ENCODE data around the gene TRAF5.

DNA sequence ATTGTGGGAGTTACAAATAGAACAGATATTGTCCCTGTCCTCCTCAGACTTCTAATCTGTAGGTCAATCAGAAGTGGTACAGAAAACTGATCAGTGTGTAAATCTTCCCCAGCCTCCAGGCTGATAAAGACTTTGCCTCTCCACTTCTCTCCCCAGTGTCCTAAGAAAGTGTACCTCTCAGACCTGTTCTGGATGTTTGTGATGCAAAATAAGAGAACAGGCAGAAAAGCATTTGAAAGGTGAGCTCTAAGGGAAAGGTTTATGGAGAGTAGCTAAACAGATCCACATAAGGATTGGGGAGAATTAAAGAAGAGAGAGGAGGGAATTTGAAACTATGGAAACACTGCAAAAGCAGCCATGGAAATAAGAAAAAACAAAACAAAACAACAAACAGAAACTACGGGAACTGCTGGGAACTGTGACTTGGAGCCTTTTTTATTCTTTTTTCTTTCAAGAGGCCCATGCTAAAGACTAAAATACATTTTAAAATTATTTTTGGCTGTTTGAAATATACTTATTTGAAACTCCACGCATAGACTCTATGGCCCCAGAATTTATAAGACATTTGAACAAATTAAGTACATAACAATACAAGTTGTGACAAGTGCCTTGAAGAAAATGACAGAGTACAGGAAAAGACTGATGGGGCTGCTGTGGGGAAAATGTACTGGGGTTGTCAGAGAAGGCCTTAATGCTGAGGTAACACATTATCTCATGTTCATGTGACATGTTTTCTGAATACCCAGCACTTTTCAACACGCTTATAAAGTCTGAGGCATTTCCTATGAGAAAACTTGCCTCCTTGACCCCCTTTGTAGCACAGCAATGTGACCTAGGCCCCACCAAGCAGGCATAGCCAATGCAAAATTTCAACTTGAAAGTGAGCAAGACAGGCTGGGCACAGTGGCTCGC is 51.2 kb downstream of the TRAF5 start:
- TF ChIP-seq POLR2A (IDR thresholded peaks at IDR 0.05; ENCODE audit: low read length) (no peak), JUNB (IDR thresholded peaks at IDR 0.05) (no peak), RNF2 (IDR thresholded peaks at IDR 0.05; ENCODE audit: borderline replicate concordance, low read depth) (no peak), RAD21 (conservative IDR thresholded peaks at IDR 0.05 in 1 of 2, IDR thresholded peaks at IDR 0.05 in 1 of 2) (no peak), MAFK (IDR thresholded peaks at IDR 0.05; ENCODE audit: partially characterized antibody) (peak; percentile 7)
- TF ChIP-seq, protein P1, sequence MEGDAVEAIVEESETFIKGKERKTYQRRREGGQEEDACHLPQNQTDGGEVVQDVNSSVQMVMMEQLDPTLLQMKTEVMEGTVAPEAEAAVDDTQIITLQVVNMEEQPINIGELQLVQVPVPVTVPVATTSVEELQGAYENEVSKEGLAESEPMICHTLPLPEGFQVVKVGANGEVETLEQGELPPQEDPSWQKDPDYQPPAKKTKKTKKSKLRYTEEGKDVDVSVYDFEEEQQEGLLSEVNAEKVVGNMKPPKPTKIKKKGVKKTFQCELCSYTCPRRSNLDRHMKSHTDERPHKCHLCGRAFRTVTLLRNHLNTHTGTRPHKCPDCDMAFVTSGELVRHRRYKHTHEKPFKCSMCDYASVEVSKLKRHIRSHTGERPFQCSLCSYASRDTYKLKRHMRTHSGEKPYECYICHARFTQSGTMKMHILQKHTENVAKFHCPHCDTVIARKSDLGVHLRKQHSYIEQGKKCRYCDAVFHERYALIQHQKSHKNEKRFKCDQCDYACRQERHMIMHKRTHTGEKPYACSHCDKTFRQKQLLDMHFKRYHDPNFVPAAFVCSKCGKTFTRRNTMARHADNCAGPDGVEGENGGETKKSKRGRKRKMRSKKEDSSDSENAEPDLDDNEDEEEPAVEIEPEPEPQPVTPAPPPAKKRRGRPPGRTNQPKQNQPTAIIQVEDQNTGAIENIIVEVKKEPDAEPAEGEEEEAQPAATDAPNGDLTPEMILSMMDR (IDR thresholded peaks at IDR 0.05): no peak
